Stimulated activated CD8-positive, alpha-beta memory T cell treated with anti-CD3 and anti-CD28 coated beads, Interleukin-7, amount 100 ng/mL, for 48 hours (primary cell): ENCODE data around the gene GNB1.
A peak's percentile ranks its signal among the peaks of the same experiment; 100 is the strongest.
"Not testable (repeated sequence)": the region's sequence is repeated elsewhere in the genome, so short reads cannot be mapped to it uniquely, and the experiment has no call there.

Experiments
- DNase-seq, 2 donors: peaks; one replicate each; pipeline ENCODE4 v3.0.0-alpha.2; 2020; ENCODE audit warnings: low read depth in 1 of 2; ENCODE audit errors: extremely low read depth in 1 of 2

Gene GNB1

GRCh38 chr1:1752190-1752589 is 138.7 kb downstream of the GNB1 start:
- DNase-seq = no peak

- not testable (repeated sequence) for DNase-seq
Observed at GRCh38 chr1:1749941-1750340, 140.9 kb downstream of the GNB1 start.

- no peak for DNase-seq
Observed at GRCh38 chr1:1748686-1749321, 142.1 kb downstream of the GNB1 start.

GRCh38 chr1:1746566-1746909 is 144.3 kb downstream of the GNB1 start:
- not testable (repeated sequence) for DNase-seq

GRCh38 chr1:1745651-1746565 is 145.0 kb downstream of the GNB1 start:
- DNase-seq = peak; percentile 55 to 69

GRCh38 chr1:1742529-1742928 is 148.4 kb downstream of the GNB1 start:
- not testable (repeated sequence) for DNase-seq

GRCh38 chr1:1741013-1741412 is 149.9 kb downstream of the GNB1 start:
- not testable (repeated sequence) for DNase-seq

- not testable (repeated sequence) for DNase-seq
Observed at GRCh38 chr1:1738799-1739337, 152.0 kb downstream of the GNB1 start.

- not testable (repeated sequence) for DNase-seq
Observed at GRCh38 chr1:1737675-1738590, 153.0 kb downstream of the GNB1 start.
